Fibroblast of mammary gland (primary cell): ENCODE data around the gene ATP4B.

Experiments
- DNase-seq: peaks from one replicate; pipeline ENCODE4 v3.0.0-alpha.2; 2010; ENCODE audit warnings: low read depth
- H3K4me3 ChIP-seq: 2 replicates; pipeline ENCODE4 v1.5.1; 2011; ENCODE audit warnings: low read depth, mild to moderate bottlenecking, low read length, moderate library complexity; ENCODE audit not compliant: control insufficient read depth
- TF ChIP-seq, protein P1 (sequence below): conservative IDR thresholded peaks from 2 replicates; pipeline ENCODE4 v1.5.1; 2011; ENCODE audit warnings: low read depth, low read length, inconsistent platforms; ENCODE audit not compliant: control insufficient read depth, insufficient read depth

ATP4B gene

DNA sequence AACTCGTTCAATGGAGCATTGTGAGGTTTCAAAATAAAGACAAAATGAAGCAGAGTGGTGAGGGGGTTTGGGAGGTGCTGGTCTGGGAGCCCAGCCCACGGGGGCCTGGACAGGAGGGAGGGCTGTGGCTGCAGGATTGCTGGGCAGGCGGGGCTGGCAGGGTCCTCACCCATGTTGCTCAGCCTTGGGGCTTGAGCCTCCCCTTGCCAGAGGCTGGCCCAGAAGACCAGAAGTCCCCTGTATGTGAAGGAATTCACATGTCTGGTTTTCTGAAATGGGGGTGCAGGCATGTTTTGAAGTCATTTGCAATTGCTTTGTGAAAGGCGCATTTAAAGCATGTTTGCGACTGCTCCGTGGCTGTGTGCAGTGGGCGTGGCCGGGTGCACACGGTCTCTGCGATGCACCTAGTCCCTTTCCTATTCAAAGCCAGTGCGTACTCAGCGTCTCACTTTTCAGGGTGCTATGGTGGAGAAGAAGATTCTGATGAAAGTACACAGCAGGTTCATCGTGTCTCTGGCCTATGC lies 11.3 kb upstream of the ATP4B start:
- TF ChIP-seq, protein P1, sequence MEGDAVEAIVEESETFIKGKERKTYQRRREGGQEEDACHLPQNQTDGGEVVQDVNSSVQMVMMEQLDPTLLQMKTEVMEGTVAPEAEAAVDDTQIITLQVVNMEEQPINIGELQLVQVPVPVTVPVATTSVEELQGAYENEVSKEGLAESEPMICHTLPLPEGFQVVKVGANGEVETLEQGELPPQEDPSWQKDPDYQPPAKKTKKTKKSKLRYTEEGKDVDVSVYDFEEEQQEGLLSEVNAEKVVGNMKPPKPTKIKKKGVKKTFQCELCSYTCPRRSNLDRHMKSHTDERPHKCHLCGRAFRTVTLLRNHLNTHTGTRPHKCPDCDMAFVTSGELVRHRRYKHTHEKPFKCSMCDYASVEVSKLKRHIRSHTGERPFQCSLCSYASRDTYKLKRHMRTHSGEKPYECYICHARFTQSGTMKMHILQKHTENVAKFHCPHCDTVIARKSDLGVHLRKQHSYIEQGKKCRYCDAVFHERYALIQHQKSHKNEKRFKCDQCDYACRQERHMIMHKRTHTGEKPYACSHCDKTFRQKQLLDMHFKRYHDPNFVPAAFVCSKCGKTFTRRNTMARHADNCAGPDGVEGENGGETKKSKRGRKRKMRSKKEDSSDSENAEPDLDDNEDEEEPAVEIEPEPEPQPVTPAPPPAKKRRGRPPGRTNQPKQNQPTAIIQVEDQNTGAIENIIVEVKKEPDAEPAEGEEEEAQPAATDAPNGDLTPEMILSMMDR, result no peak
- DNase-seq, result no peak
- H3K4me3 ChIP-seq, result no peak overlapping the region

- TF ChIP-seq, protein P1, result no peak
- H3K4me3 ChIP-seq, result no peak overlapping the region
- no peak for DNase-seq
Observed at GRCh38 chr13:113668491-113668971, 10.5 kb upstream of the ATP4B start.

DNA sequence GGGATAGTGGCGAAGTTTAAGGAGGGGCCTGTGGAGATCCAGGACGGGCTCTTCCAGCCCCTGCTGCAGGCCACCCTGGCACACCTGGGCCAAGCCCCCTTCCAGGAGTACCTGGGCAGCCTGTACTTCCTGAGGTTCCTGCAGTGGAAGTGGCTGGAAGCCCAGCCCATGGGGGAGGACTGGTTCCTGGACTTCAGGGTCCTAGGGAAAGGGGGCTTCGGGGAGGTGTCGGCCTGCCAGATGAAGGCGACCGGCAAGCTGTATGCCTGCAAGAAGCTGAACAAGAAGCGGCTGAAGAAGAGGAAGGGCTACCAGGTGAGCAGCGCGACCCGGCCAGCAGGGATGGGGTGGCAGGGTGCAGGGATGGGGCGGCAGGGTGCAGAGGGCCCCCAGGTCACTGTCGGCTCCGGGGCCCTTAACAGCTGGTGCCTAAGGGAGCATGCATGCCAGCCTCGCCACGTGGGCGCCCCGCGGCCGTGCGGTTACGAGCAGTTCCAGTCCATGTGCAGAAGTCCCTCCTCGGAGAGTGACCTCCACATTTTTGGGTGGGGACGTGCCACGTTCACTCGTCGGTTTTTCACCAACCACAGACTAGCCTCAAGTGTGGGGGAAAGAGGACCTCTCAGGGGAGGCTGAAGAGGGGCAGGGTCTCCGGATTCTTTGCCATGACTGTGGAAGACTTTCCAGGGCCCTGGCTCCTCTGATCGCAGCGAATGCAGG lies 9.9 kb upstream of the ATP4B start:
- no peak overlapping the region for H3K4me3 ChIP-seq
- no peak for DNase-seq
- TF ChIP-seq, protein P1, result no peak

DNA sequence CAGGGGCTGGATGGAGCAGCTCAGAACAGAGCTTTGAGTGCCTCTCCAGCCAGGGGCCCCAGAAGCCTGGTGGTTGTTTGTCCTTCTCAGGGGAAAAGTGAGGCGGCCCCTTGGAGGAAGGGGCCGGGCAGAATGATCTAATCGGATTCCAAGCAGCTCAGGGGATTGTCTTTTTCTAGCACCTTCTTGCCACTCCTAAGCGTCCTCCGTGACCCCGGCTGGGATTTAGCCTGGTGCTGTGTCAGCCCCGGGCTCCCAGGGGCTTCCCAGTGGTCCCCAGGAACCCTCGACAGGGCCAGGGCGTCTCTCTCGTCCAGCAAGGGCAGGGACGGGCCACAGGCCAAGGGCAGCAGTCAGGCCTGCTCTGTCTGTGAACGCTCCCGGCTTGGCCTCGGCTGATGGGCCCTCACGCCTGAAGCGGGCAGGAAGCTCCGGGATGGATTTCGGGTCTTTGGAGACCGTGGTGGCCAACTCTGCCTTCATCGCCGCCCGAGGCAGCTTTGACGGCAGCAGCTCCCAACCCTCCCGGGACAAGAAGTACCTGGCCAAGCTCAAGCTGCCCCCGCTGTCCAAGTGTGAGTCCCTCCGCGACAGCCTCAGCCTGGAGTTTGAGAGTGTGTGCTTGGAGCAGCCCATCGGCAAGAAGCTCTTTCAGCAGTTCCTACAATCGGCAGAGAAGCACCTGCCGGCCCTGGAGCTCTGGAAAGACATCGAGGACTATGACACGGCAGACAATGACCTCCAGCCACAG lies 9.1 kb upstream of the ATP4B start, which contains the start of gene GRK1:
GRK1 (plus strand) TSS at position 269 of the 751 bp plus-strand sequence; CDS start at position 437, 168 bp downstream.
- H3K4me3 ChIP-seq, result no peak within 1 kb of the TSS
- DNase-seq, result no peak
- TF ChIP-seq, protein P1, result no peak

DNA sequence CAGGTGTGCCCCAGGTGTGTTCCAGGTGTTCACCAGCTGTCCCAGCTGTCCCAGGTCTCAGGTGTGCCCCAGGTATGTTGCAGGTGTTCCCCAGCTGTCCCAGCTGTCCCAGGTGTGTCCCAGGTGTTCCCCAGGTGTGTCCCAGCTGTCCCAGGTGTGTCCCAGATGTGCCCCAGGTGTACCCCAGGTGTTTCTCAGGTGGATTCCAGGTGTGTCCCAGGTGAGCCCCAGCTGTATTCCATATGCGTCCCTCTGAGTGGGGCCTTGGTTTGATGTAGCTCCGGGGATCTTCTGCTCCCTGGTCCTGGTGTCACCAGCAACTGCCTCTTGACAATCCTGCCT lies 8.3 kb upstream of the ATP4B start:
- no peak overlapping the region for H3K4me3 ChIP-seq
- TF ChIP-seq, protein P1, result no peak
- DNase-seq, result no peak

DNA sequence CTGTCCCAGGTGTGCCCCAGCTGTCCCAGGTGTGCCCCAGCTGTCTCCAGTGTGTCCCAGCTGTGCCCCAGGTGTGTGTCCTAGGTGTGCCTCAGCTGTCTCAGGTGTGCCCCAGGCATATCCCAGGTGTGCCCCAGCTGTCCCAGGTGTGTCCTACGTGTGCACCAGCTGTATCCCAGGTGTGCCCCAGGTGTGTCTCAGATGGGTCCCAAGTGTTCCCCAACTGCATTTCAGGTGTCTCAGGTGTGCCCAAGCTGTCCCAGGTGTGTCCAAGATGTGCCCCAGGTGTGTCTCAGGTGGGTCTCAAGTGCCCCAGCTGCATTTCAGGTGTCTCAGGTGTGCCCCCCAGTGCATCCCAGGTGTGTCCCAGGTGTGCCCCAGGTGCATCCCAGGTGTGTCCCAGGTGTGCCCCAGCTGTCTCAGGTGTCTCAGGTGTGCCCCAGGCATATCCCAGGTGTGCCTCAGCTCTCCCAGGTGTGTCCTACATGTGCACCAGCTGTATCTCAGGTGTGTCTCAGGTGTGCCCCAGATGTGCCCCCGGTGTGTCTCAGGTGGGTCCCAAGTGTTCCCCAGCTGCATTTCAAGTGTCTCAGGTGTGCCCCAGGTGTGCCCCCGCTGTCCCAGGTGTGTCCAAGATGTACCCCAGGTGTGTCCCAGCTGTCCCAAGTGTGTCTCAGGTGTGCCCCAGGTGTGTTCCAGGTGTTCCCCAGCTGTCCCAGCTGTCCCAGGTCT lies 7.8 kb upstream of the ATP4B start:
- no peak overlapping the region for H3K4me3 ChIP-seq
- TF ChIP-seq, protein P1, result no peak
- DNase-seq, result no peak
